ENCODE results near the gene ARHGAP10.

GRCh38 chr4:147944249-147944648, 212.4 kb downstream of the ARHGAP10 start:
- TF ChIP-seq POLR2A (IDR thresholded peaks at IDR 0.05) (no peak), CTCF (IDR thresholded peaks at IDR 0.05) (no peak)

Measured in testis (tissue), 2 donors.